Measurements from ENCODE around the gene EMC1. TPM values are rescaled to one million over a fixed set of nuclear protein-coding genes. Genes with fewer than 3 reads are reported as not detected.

EMC1 gene
- total RNA-seq, 3 donors from 2014 or later, result 74.8 to 79.6 (median 77.0) TPM

GRCh38 chr1:19169642-19170041, 81.7 kb downstream of the EMC1 start:
- Mint-ChIP-seq H3K36me3 (ENCODE audit: insufficient read depth) (peaks cover 59% of the 10 kb centered on the region), H3K9me3 (no peaks in the 10 kb centered on the region), H3K4me3 (peak overlapping the region; percentile 20), H3K27me3 (ENCODE audit: low read depth) (no peaks in the 10 kb centered on the region), H3K4me1 (ENCODE audit: low read depth) (peaks cover 9% of the 10 kb centered on the region)
- peak; percentile 96 to 97 for ATAC-seq
- DNase-seq, result no peak

GRCh38 chr1:19167140-19167539, 84.2 kb downstream of the EMC1 start:
- H3K9me3 Mint-ChIP-seq, result no peaks in the 10 kb centered on the region
- H3K27me3 Mint-ChIP-seq (ENCODE audit: low read depth), result no peaks in the 10 kb centered on the region
- peaks cover 9% of the 10 kb centered on the region for H3K4me1 Mint-ChIP-seq (ENCODE audit: low read depth)
- H3K4me3 Mint-ChIP-seq, result no peak overlapping the region
- peaks cover 70% of the 10 kb centered on the region for H3K36me3 Mint-ChIP-seq (ENCODE audit: insufficient read depth)
- DNase-seq, result no peak
- no peak for ATAC-seq

GRCh38 chr1:19166066-19166465, 85.3 kb downstream of the EMC1 start:
- DNase-seq, result no peak
- Mint-ChIP-seq H3K4me1 (ENCODE audit: low read depth) (peaks cover 9% of the 10 kb centered on the region), H3K4me3 (no peak overlapping the region), H3K9me3 (no peaks in the 10 kb centered on the region), H3K36me3 (ENCODE audit: insufficient read depth) (peaks cover 73% of the 10 kb centered on the region), H3K27me3 (ENCODE audit: low read depth) (no peaks in the 10 kb centered on the region)
- ATAC-seq, result no peak

Other genes with a start within 250 kb of the EMC1 start
- 100 to 1,000 TPM; 102 to 123 (median 108) TPM for gene UBR4, start 41.3 kb downstream of the EMC1 start, total RNA-seq
- 100 to 1,000 TPM; 199 to 231 (median 207) TPM for gene MRTO4, start 281 bp upstream of the EMC1 start, total RNA-seq
- gene AKR7A3, start 37.2 kb upstream of the EMC1 start, total RNA-seq, result 1 to 10 TPM in 2 of 3 donors, under 1 TPM in 1; 0.53 to 1.3 (median 1.0) TPM
- 10 to 100 TPM; 19.2 to 26.3 (median 20.5) TPM for gene AKR7A2, start 60.6 kb upstream of the EMC1 start, total RNA-seq
- 1 to 10 TPM; 2.8 to 4.3 (median 3.6) TPM for gene SLC66A1, start 60.8 kb upstream of the EMC1 start, total RNA-seq
- gene CAPZB, start 234.0 kb upstream of the EMC1 start, total RNA-seq, result 100 to 1,000 TPM; 262 to 285 (median 264) TPM

Data from activated T-cell treated with anti-CD3 and anti-CD28 coated beads, Interleukin-2, amount 50 U/mL, for 4 hours (primary cell).